AG09309 (cell line): ENCODE results near the gene ESR2.

Experiments used
- DNase-seq: peaks from one replicate; pipeline ENCODE4 v3.0.0-alpha.2; 2010; ENCODE audit warnings: low read depth
- H3K4me3 ChIP-seq: 2 replicates; pipeline ENCODE4 v1.5.1; 2011; ENCODE audit warnings: mild to moderate bottlenecking, low read depth, low read length, moderate library complexity; ENCODE audit not compliant: control insufficient read depth
- TF ChIP-seq, protein P1 (sequence below): IDR thresholded peaks from 2 replicates; pipeline ENCODE4 v1.5.1; 2011; ENCODE audit warnings: mild to moderate bottlenecking, low read depth, low read length, inconsistent platforms; ENCODE audit not compliant: insufficient read depth, control insufficient read depth; ENCODE audit errors: missing control alignments

ESR2 gene

DNA sequence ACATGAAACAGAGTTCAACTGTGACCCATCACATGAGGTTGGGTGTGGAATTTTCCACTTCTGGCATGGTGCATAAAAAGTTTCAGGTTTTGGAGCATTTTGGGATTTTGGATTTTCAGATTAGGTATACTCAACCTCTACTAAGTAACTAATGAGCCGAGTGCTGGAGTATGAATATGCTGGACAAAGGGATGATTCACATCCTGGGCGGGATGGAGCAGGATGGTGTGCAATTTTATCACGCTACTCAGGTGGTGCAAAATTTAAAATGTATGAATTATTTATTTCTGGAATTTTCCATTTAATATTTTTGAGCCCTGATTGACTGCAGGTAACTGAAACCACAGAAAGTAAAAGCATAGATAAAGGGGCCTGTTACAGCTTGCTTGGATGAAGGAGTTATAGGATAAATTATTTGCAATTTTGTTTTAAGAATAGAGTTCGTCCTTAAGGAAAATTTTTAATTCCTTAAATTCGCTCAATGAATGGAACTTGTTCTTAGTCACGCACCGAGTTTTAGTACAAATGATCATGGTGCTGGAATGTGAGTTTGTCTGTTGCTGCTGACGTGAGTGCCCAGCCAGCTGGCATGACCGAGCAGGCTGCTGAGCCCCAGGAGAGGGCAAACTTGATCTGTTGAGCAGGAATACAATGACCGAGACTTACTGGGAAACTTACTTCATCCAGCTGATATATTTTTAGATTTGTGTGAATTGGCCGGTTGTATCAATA lies 176.3 kb downstream of the ESR2 start:
- peak; percentile 68 for DNase-seq
- TF ChIP-seq, protein P1, sequence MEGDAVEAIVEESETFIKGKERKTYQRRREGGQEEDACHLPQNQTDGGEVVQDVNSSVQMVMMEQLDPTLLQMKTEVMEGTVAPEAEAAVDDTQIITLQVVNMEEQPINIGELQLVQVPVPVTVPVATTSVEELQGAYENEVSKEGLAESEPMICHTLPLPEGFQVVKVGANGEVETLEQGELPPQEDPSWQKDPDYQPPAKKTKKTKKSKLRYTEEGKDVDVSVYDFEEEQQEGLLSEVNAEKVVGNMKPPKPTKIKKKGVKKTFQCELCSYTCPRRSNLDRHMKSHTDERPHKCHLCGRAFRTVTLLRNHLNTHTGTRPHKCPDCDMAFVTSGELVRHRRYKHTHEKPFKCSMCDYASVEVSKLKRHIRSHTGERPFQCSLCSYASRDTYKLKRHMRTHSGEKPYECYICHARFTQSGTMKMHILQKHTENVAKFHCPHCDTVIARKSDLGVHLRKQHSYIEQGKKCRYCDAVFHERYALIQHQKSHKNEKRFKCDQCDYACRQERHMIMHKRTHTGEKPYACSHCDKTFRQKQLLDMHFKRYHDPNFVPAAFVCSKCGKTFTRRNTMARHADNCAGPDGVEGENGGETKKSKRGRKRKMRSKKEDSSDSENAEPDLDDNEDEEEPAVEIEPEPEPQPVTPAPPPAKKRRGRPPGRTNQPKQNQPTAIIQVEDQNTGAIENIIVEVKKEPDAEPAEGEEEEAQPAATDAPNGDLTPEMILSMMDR: peak; percentile 35
- no peak overlapping the region for H3K4me3 ChIP-seq

DNA sequence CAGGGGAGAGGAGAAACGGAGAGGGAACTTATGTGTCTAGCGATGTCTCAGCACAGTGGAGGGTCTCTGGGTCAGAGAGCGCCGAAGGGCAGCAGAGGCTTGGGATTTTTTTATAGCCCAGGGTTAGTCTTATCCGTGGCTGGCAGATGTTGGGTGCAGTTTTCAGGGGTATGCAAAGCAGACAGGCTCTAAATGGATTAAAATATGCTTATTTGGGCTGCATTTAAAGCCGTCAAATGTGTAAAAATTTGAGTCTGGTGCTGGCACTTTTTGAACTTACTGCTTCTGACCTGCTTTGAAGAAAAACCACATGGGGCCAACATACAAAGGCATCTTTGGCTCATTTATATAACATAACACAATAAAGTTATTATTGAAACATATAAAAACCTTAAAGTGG lies 178.8 kb downstream of the ESR2 start:
- no peak overlapping the region for H3K4me3 ChIP-seq
- TF ChIP-seq, protein P1: no peak
- no peak for DNase-seq

DNA sequence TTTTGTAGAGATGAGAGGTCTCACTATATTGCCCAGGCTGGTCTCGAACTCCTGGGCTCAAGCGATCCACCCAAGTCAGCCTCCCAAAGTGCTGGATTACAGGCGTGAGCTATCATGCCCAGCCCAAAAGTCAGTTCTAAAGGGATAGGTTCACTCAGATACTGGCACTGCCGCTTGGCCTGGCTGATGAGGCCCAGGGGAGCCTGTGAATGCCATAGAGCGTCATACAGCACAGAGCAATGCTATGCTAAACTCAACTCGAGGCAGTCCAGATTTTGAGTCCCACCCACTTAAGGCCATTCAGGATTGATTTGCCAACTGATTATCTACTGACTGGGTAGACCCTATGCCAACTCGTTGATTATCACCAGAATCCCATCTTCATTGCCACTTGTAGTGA lies 179.4 kb downstream of the ESR2 start:
- no peak for DNase-seq
- H3K4me3 ChIP-seq: no peak overlapping the region
- TF ChIP-seq, protein P1: no peak

DNA sequence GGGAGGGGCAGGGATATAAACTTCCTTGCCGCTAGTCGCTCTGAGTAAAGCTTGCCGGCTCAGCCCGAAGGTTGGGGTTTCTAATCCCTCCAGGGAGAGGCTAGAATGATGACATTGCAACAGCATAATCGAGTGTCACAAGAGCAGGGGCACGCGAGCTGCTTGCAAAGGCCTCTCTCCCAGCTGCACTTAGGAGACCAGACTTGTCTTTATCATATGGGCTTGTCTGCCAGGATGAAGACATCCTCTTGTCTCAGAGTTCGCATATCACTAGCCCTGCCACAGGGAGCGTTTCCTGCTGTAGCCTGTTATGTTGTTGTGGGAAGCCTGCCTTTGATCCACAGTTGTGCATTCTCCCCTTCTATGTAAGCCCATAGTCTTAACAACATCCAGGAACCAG lies 180.0 kb downstream of the ESR2 start:
- TF ChIP-seq, protein P1: no peak
- H3K4me3 ChIP-seq: no peak overlapping the region
- DNase-seq: no peak

DNA sequence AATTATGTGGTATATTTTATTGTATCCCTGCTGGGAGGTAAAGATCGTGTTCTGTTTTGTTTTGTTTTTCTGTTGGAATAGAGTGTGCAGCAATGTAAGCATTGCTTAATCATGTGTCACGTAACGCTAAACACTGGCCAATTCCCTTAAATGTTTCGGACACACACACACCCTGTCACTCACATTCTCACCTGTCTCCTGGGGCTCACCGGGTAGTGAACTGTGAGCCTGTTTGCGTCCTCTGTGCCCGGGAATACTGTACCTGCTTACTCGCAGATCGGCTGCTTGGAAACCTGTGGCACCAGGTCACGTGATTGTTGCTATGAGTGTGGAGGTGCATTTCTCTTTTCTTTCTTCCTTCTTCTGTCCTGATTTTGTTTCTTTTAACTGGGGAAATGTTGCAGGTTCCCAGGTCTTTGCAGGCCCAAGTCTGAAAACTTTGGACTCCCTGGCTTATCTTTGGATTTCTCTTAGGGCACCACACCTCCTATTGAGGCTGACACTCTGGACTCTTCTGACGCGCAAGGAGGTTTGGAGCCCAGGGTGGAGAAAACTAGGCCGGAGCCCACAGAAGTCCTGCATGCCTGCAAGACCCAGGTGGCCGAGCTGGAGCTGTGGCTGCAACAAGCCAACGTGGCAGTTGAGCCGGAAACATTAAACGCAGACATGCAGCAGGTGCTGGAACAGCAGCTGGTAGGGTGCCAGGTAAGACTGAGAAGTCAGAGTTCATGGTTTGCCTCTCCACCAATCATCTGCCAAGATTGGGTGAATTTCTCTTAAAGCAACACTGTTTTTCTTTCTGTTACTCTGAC lies 181.1 kb downstream of the ESR2 start:
- no peak overlapping the region for H3K4me3 ChIP-seq
- TF ChIP-seq, protein P1: no peak
- DNase-seq: no peak

DNA sequence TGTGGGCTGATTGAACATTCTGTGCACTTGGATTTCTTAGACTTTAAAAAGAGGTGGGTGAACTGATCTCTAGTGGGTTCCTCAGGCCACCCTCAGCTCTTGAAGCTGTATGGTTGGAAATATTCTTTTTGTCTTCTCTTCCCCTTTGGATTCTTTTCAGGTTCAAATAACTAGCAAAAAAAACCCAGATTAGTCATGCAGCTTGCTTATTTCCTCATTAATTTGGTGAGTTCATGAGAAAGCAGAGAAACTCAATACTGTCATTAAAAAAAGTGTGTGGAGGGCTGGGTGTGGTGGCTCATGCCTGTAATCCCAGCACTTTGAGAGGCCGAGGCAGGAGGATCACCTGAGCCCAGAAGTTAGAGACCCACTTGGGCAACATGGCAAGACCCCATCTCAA lies 183.4 kb downstream of the ESR2 start:
- DNase-seq: no peak
- TF ChIP-seq, protein P1: no peak
- no peak overlapping the region for H3K4me3 ChIP-seq
